WTC11 (cell line): ENCODE results near the gene CAPNS1.

Experiments
- ATF1 ChIP-seq: sonication (generic); formaldehyde crosslinking; IDR thresholded peaks from 2 replicates; pipeline ENCODE4 v1.8.1; 2023; ENCODE audit warnings: mild to moderate bottlenecking, moderate library complexity, missing genetic modification reagents
- CREB1 ChIP-seq: sonication (generic); formaldehyde crosslinking; IDR thresholded peaks from 2 replicates; pipeline ENCODE4 v1.8.0; 2023; ENCODE audit warnings: mild to moderate bottlenecking, missing genetic modification reagents
- ESRRA ChIP-seq: sonication (generic); formaldehyde crosslinking; IDR thresholded peaks from 2 replicates; pipeline ENCODE4 v1.8.1; 2022; ENCODE audit warnings: mild to moderate bottlenecking, missing genetic modification reagents, borderline replicate concordance
- IRF2 ChIP-seq: sonication (generic); formaldehyde crosslinking; IDR thresholded peaks from 2 replicates; pipeline ENCODE4 v1.8.0; 2022; ENCODE audit warnings: low read depth, missing genetic modification reagents, borderline replicate concordance
- NR1H2 ChIP-seq: sonication (generic); formaldehyde crosslinking; IDR thresholded peaks from 2 replicates; pipeline ENCODE4 v1.9.0; 2021; ENCODE audit warnings: mild to moderate bottlenecking, moderate library complexity, missing genetic modification reagents
- SOX15 ChIP-seq: fragments of 250-450 bp; sonication (Bioruptor Pico); IDR thresholded peaks from 2 replicates; pipeline ENCODE4 v1.9.0; 2021; ENCODE audit warnings: mild to moderate bottlenecking
- SP1 ChIP-seq: sonication (generic); formaldehyde crosslinking; conservative IDR thresholded peaks from 2 replicates; pipeline ENCODE4 v1.8.1; 2022; ENCODE audit warnings: missing genetic modification reagents
- TP53 ChIP-seq: sonication (generic); formaldehyde crosslinking; IDR thresholded peaks from 2 replicates; pipeline ENCODE4 v1.8.1; 2023; ENCODE audit warnings: mild to moderate bottlenecking, missing genetic modification reagents
- ZNF121 ChIP-seq: sonication (generic); formaldehyde crosslinking; IDR thresholded peaks from 2 replicates; pipeline ENCODE4 v1.8.0; 2023; ENCODE audit warnings: missing genetic modification reagents
- TF ChIP-seq, protein P1 (sequence below): sonication (generic); formaldehyde crosslinking; IDR thresholded peaks from 2 replicates; pipeline ENCODE4 v1.8.1; 2022; ENCODE audit warnings: low read depth, mild to moderate bottlenecking, moderate library complexity, missing genetic modification reagents, borderline replicate concordance
- TF ChIP-seq, protein P2 (sequence below): sonication (generic); formaldehyde crosslinking; IDR thresholded peaks from 2 replicates; pipeline ENCODE4 v1.8.1; 2023; ENCODE audit warnings: mild to moderate bottlenecking, missing genetic modification reagents, moderate library complexity
- TF ChIP-seq, protein P3 (sequence below): sonication (generic); formaldehyde crosslinking; IDR thresholded peaks from 2 replicates; pipeline ENCODE4 v1.8.0; 2022; ENCODE audit warnings: mild to moderate bottlenecking, missing genetic modification reagents
- TF ChIP-seq, protein P4 (sequence below): fragments of 200-600 bp; IDR thresholded peaks from 2 replicates; pipeline ENCODE4 v1.8.0; 2022; ENCODE audit warnings: antibody characterized with exemption
- TF ChIP-seq, protein P5 (sequence below): sonication (generic); formaldehyde crosslinking; IDR thresholded peaks from 2 replicates; pipeline ENCODE4 v1.8.1; 2022; ENCODE audit warnings: missing genetic modification reagents, borderline replicate concordance

DNA sequence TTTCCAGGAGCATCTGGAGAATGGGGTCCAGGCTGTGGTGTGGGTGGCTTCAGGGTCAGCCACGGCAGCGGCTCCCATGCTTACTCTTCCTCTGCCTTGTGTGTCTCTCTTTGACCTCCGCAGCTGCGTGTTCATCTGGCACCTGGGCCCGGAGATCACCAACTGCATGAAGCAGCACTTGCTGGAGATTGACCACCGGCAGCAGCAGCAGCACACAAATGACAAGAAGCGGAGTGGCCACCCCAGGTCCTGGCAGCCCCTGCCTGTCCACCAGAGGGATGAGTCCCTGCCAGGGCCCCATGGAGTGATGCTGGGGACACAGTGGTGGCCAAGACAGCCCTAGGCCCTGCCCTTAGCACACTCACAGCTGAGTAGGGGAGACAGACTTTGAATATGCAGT lies 47.3 kb upstream of the CAPNS1 start:
- TF ChIP-seq, protein P1, sequence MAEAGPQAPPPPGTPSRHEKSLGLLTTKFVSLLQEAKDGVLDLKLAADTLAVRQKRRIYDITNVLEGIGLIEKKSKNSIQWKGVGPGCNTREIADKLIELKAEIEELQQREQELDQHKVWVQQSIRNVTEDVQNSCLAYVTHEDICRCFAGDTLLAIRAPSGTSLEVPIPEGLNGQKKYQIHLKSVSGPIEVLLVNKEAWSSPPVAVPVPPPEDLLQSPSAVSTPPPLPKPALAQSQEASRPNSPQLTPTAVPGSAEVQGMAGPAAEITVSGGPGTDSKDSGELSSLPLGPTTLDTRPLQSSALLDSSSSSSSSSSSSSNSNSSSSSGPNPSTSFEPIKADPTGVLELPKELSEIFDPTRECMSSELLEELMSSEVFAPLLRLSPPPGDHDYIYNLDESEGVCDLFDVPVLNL (CRISPR knock-in tag) = no peak
- TF ChIP-seq ESRRA (CRISPR knock-in tag) (no peak), SP1 (no peak), TP53 (no peak), SOX15 (CRISPR knock-in tag) (no peak), ZNF121 (no peak), IRF2 (no peak), NR1H2 (CRISPR knock-in tag) (no peak), CREB1 (CRISPR knock-in tag) (no peak), ATF1 (CRISPR knock-in tag) (no peak)
- TF ChIP-seq, protein P2, sequence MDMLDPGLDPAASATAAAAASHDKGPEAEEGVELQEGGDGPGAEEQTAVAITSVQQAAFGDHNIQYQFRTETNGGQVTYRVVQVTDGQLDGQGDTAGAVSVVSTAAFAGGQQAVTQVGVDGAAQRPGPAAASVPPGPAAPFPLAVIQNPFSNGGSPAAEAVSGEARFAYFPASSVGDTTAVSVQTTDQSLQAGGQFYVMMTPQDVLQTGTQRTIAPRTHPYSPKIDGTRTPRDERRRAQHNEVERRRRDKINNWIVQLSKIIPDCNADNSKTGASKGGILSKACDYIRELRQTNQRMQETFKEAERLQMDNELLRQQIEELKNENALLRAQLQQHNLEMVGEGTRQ (CRISPR knock-in tag) = no peak
- TF ChIP-seq, protein P3, sequence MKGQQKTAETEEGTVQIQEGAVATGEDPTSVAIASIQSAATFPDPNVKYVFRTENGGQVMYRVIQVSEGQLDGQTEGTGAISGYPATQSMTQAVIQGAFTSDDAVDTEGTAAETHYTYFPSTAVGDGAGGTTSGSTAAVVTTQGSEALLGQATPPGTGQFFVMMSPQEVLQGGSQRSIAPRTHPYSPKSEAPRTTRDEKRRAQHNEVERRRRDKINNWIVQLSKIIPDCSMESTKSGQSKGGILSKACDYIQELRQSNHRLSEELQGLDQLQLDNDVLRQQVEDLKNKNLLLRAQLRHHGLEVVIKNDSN (CRISPR knock-in tag) = no peak
- TF ChIP-seq, protein P4, sequence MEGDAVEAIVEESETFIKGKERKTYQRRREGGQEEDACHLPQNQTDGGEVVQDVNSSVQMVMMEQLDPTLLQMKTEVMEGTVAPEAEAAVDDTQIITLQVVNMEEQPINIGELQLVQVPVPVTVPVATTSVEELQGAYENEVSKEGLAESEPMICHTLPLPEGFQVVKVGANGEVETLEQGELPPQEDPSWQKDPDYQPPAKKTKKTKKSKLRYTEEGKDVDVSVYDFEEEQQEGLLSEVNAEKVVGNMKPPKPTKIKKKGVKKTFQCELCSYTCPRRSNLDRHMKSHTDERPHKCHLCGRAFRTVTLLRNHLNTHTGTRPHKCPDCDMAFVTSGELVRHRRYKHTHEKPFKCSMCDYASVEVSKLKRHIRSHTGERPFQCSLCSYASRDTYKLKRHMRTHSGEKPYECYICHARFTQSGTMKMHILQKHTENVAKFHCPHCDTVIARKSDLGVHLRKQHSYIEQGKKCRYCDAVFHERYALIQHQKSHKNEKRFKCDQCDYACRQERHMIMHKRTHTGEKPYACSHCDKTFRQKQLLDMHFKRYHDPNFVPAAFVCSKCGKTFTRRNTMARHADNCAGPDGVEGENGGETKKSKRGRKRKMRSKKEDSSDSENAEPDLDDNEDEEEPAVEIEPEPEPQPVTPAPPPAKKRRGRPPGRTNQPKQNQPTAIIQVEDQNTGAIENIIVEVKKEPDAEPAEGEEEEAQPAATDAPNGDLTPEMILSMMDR = no peak
- TF ChIP-seq, protein P5, sequence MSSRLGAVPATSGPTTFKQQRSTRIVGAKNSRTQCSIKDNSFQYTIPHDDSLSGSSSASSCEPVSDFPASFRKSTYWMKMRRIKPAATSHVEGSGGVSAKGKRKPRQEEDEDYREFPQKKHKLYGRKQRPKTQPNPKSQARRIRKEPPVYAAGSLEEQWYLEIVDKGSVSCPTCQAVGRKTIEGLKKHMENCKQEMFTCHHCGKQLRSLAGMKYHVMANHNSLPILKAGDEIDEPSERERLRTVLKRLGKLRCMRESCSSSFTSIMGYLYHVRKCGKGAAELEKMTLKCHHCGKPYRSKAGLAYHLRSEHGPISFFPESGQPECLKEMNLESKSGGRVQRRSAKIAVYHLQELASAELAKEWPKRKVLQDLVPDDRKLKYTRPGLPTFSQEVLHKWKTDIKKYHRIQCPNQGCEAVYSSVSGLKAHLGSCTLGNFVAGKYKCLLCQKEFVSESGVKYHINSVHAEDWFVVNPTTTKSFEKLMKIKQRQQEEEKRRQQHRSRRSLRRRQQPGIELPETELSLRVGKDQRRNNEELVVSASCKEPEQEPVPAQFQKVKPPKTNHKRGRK (CRISPR knock-in tag) = no peak
